ENCODE data around the gene LPP.

DNA sequence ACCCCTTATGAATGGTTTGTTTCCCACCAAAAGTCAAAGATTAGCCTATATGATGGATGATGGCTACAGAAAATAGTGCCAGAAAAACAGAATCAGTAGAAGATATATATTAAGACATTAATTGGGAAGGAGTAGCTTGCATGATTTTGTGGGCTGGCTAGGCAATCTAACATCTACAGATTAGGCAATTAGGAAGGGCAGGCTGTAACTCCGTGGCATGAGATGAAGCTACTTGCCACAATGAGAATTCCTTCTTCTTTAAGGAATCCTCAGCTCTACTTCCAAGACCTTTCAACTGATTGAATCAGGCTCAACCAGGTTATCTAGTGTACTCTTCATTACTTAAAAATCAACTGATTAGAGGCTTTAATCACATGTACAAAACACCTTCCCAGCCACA is 426.7 kb downstream of the LPP start:
- TF ChIP-seq POLR2AphosphoS5 (IDR thresholded peaks at IDR 0.05; ENCODE audit: low read depth, low read length) (no peak), TAF1 (IDR thresholded peaks at IDR 0.05; ENCODE audit: borderline replicate concordance, insufficient read depth, low read length) (no peak), FOXP2 (optimal IDR thresholded peaks at IDR 0.05; ENCODE audit: borderline replicate concordance, extremely low read depth, extremely low read length, insufficient read depth) (no peak), SIN3A (IDR thresholded peaks at IDR 0.05; ENCODE audit: borderline replicate concordance, insufficient read depth, low read length) (no peak)
- TF ChIP-seq, protein P1, sequence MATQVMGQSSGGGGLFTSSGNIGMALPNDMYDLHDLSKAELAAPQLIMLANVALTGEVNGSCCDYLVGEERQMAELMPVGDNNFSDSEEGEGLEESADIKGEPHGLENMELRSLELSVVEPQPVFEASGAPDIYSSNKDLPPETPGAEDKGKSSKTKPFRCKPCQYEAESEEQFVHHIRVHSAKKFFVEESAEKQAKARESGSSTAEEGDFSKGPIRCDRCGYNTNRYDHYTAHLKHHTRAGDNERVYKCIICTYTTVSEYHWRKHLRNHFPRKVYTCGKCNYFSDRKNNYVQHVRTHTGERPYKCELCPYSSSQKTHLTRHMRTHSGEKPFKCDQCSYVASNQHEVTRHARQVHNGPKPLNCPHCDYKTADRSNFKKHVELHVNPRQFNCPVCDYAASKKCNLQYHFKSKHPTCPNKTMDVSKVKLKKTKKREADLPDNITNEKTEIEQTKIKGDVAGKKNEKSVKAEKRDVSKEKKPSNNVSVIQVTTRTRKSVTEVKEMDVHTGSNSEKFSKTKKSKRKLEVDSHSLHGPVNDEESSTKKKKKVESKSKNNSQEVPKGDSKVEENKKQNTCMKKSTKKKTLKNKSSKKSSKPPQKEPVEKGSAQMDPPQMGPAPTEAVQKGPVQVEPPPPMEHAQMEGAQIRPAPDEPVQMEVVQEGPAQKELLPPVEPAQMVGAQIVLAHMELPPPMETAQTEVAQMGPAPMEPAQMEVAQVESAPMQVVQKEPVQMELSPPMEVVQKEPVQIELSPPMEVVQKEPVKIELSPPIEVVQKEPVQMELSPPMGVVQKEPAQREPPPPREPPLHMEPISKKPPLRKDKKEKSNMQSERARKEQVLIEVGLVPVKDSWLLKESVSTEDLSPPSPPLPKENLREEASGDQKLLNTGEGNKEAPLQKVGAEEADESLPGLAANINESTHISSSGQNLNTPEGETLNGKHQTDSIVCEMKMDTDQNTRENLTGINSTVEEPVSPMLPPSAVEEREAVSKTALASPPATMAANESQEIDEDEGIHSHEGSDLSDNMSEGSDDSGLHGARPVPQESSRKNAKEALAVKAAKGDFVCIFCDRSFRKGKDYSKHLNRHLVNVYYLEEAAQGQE (IDR thresholded peaks at IDR 0.05; ENCODE audit: insufficient read depth in 1 of 2, low read depth in 2 of 2, low read length in 2 of 2), result no peak
